ENCODE results near the gene KNG1. TPM values are rescaled to one million over a fixed set of nuclear protein-coding genes. Genes with fewer than 3 reads are reported as not detected.

The KNG1 gene
- total RNA-seq, 4 donors from 2014 or later, result not detected

GRCh38 chr3:186750316-186750715 is 33.2 kb downstream of the KNG1 start:
- TF ChIP-seq CTCF (IDR thresholded peaks at IDR 0.05; ENCODE audit: low read depth), result no peak

GRCh38 chr3:186751480-186751879 is 34.3 kb downstream of the KNG1 start:
- TF ChIP-seq CTCF (IDR thresholded peaks at IDR 0.05; ENCODE audit: low read depth), result no peak

GRCh38 chr3:186754006-186754405 is 36.8 kb downstream of the KNG1 start:
- TF ChIP-seq CTCF (IDR thresholded peaks at IDR 0.05; ENCODE audit: low read depth), result no peak

GRCh38 chr3:186754871-186755270 is 37.7 kb downstream of the KNG1 start:
- no peak for TF ChIP-seq CTCF (IDR thresholded peaks at IDR 0.05; ENCODE audit: low read depth)

GRCh38 chr3:186757214-186757613 is 40.1 kb downstream of the KNG1 start:
- TF ChIP-seq CTCF (IDR thresholded peaks at IDR 0.05; ENCODE audit: low read depth), result no peak

- TF ChIP-seq CTCF (IDR thresholded peaks at IDR 0.05; ENCODE audit: low read depth), result no peak
These were observed 40.6 kb downstream of the KNG1 start for GRCh38 chr3:186757686-186758220.

GRCh38 chr3:186759231-186759930 is 42.2 kb downstream of the KNG1 start:
- TF ChIP-seq CTCF (IDR thresholded peaks at IDR 0.05; ENCODE audit: low read depth), result no peak
